Endodermal cell (in vitro differentiated cells): ENCODE results near the gene CEP135. TPM values are rescaled to one million over a fixed set of nuclear protein-coding genes. Genes with fewer than 3 reads are reported as not detected.

Experiments used
- DNase-seq: peaks from one replicate; pipeline ENCODE4 v3.0.0-alpha.2; 2017
- H3K27ac ChIP-seq: 2 replicates; pipeline ENCODE4 v1.5.1; 2013; ENCODE audit warnings: mild to moderate bottlenecking, low read depth, low read length, moderate library complexity
- H3K27me3 ChIP-seq: 2 replicates; pipeline ENCODE4 v1.6.1; 2013; ENCODE audit warnings: mild to moderate bottlenecking, low read length, moderate library complexity; ENCODE audit not compliant: insufficient read depth, control insufficient read depth, poor library complexity, severe bottlenecking
- H3K36me3 ChIP-seq: 2 replicates; pipeline ENCODE4 v1.7.0; 2013; ENCODE audit warnings: mild to moderate bottlenecking, low read length, moderate library complexity; ENCODE audit not compliant: control insufficient read depth, insufficient read depth
- H3K4me1 ChIP-seq: one replicate; pipeline ENCODE4 v1.7.0; 2013; ENCODE audit warnings: low read length; ENCODE audit not compliant: control insufficient read depth, insufficient read depth
- H3K4me3 ChIP-seq: 2 replicates; pipeline ENCODE4 v1.5.1; 2013; ENCODE audit warnings: mild to moderate bottlenecking, low read length, moderate library complexity
- H3K9ac ChIP-seq: 2 replicates; pipeline ENCODE4 v1.6.1; 2013; ENCODE audit warnings: mild to moderate bottlenecking, low read length, moderate library complexity; ENCODE audit not compliant: poor library complexity, severe bottlenecking; ENCODE audit errors: extremely low read depth
- H3K9me3 ChIP-seq: 2 replicates; pipeline ENCODE4 v1.6.1; 2013; ENCODE audit warnings: mild to moderate bottlenecking, low read length, moderate library complexity; ENCODE audit not compliant: control insufficient read depth
- H3K27ac Mint-ChIP-seq: 2 replicates; pipeline ENCODE4 v1.8.0; 2020; ENCODE audit warnings: mixed read lengths
- H3K27me3 Mint-ChIP-seq: 2 replicates; pipeline ENCODE4 v1.8.0; 2021; ENCODE audit warnings: mild to moderate bottlenecking, mixed read lengths; ENCODE audit not compliant: insufficient read depth
- H3K36me3 Mint-ChIP-seq: 2 replicates; pipeline ENCODE4 v1.8.0; 2020; ENCODE audit warnings: low read depth, mixed read lengths
- H3K4me1 Mint-ChIP-seq: 2 replicates; pipeline ENCODE4 v1.8.0; 2020; ENCODE audit warnings: mixed read lengths
- H3K4me3 Mint-ChIP-seq: 2 replicates; pipeline ENCODE4 v1.8.0; 2020; ENCODE audit warnings: mild to moderate bottlenecking, moderate library complexity, mixed read lengths
- H3K9me3 Mint-ChIP-seq: 2 replicates; pipeline ENCODE4 v1.8.0; 2020; ENCODE audit warnings: mild to moderate bottlenecking, mixed read lengths
- WGBS, 2 experiments: methylation state at CpG; one replicate each; pipeline versions ENCODE4 v1.1.5 to v1.1.7; 2013; ENCODE audit warnings: missing lambda C conversion rate in 2 of 2, mixed read lengths in 1 of 2; ENCODE audit not compliant: insufficient coverage in 1 of 2, insufficient read length in 1 of 2; 5-methylcytosine and 5-hydroxymethylcytosine counted together
- total RNA-seq, 2 donors: library from RNA; stranded (reverse); fragmentation: NEBNext Ultra II Directional in 1 of 2; extraction: Animal tissue kit (Norgen Biotek cat#: 25700) in 1 of 2; gene quantifications; 2 replicates in 1 of 2; 3 replicates in 1 of 2; pipeline ENCODE4 v1.2.1, GENCODE V29; 2021
- TF ChIP-seq, protein P1 (sequence below): fragments of 200-600 bp; sonication (generic); conservative IDR thresholded peaks from 2 replicates; pipeline ENCODE4 v1.5.0; 2021; ENCODE audit warnings: antibody characterized with exemption, mild to moderate bottlenecking

CEP135 gene
- total RNA-seq, 2 donors from 2014 or later: 28.0 to 37.4 TPM

DNA sequence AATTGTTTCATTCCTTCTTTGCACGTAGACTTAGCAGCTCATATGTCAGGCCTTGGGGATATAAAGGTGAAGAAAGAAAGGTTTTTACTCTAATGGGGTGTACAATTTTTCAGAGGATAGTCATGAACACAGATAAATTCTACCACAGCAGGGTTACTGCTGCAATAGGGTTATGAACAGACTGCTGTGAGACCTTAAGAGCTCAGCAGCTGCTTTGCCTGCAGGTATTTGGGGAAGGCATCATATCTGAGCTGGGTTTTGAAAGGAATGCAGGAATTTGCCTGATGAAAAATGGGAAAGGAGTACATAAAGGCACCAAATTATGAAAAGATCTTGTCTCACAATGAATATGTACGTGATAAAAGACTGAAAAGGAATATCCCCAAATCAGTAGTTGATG is 128.9 kb downstream of the CEP135 start:
- no peaks in the 10 kb centered on the region for H3K36me3 ChIP-seq

DNA sequence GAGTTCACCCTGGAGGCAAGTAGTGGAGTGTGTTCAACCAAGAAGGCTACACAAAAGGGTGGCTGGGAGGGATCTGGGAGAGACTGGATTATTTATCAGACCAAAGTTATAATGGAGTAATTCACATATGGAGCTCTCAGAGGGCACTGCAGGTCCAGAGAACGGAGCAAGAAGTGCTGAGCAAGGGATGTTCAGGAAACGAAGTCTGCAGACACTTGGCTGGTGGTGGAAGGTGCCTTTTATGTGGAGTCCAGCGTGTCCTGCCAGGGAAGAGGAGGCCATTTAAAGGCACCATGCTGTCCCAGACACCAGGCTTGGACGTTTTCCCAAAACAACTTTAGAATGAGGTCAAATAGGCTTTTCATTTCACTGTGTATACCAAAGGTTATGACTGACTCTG is 130.1 kb downstream of the CEP135 start:
- Histone ChIP-seq H3K4me3 (no peak overlapping the region), H3K9ac (no peak overlapping the region), H3K36me3 (no peaks in the 10 kb centered on the region), H3K27ac (no peak overlapping the region), H3K4me1 (no peaks in the 10 kb centered on the region), H3K27me3 (no peaks in the 10 kb centered on the region), H3K9me3 (peaks cover 22% of the 10 kb centered on the region)
- Mint-ChIP-seq H3K36me3 (no peaks in the 10 kb centered on the region), H3K27ac (no peak overlapping the region), H3K4me1 (peaks cover 18% of the 10 kb centered on the region), H3K9me3 (no peaks in the 10 kb centered on the region), H3K27me3 (no peaks in the 10 kb centered on the region), H3K4me3 (no peak overlapping the region)
- WGBS, 2 experiments: 84 to 92% methylated on average over 4 of the region's 4 CpGs
- DNase-seq: no peak
- TF ChIP-seq, protein P1, sequence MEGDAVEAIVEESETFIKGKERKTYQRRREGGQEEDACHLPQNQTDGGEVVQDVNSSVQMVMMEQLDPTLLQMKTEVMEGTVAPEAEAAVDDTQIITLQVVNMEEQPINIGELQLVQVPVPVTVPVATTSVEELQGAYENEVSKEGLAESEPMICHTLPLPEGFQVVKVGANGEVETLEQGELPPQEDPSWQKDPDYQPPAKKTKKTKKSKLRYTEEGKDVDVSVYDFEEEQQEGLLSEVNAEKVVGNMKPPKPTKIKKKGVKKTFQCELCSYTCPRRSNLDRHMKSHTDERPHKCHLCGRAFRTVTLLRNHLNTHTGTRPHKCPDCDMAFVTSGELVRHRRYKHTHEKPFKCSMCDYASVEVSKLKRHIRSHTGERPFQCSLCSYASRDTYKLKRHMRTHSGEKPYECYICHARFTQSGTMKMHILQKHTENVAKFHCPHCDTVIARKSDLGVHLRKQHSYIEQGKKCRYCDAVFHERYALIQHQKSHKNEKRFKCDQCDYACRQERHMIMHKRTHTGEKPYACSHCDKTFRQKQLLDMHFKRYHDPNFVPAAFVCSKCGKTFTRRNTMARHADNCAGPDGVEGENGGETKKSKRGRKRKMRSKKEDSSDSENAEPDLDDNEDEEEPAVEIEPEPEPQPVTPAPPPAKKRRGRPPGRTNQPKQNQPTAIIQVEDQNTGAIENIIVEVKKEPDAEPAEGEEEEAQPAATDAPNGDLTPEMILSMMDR: no peak

More for the DNA sequence above, 128.9 kb downstream of the CEP135 start:
- no peak overlapping the region for H3K27ac Mint-ChIP-seq
- TF ChIP-seq, protein P1: no peak
- H3K27ac ChIP-seq: no peak overlapping the region
- H3K4me3 Mint-ChIP-seq: no peak overlapping the region
- H3K27me3 ChIP-seq: no peaks in the 10 kb centered on the region
- no peak overlapping the region for H3K9ac ChIP-seq
- no peak for DNase-seq
- H3K4me1 ChIP-seq: no peaks in the 10 kb centered on the region
- H3K36me3 Mint-ChIP-seq: peaks cover under 1% of the 10 kb centered on the region
- no peak overlapping the region for H3K4me3 ChIP-seq
- H3K4me1 Mint-ChIP-seq: peaks cover 18% of the 10 kb centered on the region
- 100% methylated on average over 2 of the region's 2 CpGs; no CpG with 5 or more reads in 1 of the 2 experiments for WGBS, 2 experiments
- peaks cover under 1% of the 10 kb centered on the region for H3K9me3 Mint-ChIP-seq
- H3K9me3 ChIP-seq: peaks cover 22% of the 10 kb centered on the region
- H3K27me3 Mint-ChIP-seq: no peaks in the 10 kb centered on the region

DNA sequence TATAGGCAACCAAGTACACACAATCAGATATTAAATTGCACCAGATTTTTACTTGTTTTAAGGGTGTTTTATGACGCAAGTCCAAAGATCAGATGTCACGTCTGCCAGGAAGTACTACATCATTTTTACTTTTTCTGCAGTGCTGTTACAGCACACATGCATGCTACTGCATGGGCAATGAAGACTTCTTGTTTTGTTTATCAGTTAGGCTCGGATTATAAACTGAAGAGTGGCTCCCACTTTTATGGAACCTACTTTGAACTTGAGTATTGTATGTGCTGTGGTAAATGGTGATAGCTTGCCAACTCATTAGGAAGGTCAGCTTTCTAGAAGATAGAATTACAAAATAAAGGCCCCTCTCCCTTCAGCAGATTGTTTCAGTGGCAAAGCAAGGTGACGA is 131.6 kb downstream of the CEP135 start:
- H3K27ac Mint-ChIP-seq: no peak overlapping the region
- DNase-seq: no peak
- no peaks in the 10 kb centered on the region for H3K27me3 Mint-ChIP-seq
- peaks cover 16% of the 10 kb centered on the region for H3K4me1 Mint-ChIP-seq
- no peaks in the 10 kb centered on the region for H3K9me3 Mint-ChIP-seq
- Histone ChIP-seq H3K36me3 (no peaks in the 10 kb centered on the region), H3K4me1 (no peaks in the 10 kb centered on the region), H3K27ac (no peak overlapping the region), H3K9me3 (peaks cover 22% of the 10 kb centered on the region), H3K27me3 (no peaks in the 10 kb centered on the region), H3K9ac (no peak overlapping the region), H3K4me3 (no peak overlapping the region)
- no peak overlapping the region for H3K4me3 Mint-ChIP-seq
- TF ChIP-seq, protein P1: no peak
- WGBS, 2 experiments: 89 to 100% methylated on average over 2 to 4 of the region's 4 CpGs
- H3K36me3 Mint-ChIP-seq: no peaks in the 10 kb centered on the region
